HG02970 (cell line): ENCODE measurements around the gene HDAC4.
A peak's percentile ranks its signal among the peaks of the same experiment; 100 is the strongest.

Experiments used
- ATAC-seq: cut with Tn5 transposase; IDR thresholded peaks from one replicate; pipeline ENCODE4 v1.9.1; 2021; ENCODE audit warnings: mild to moderate bottlenecking, moderate library complexity, moderate number of reproducible peaks; ENCODE audit not compliant: unreplicated experiment, low FRiP score

The HDAC4 gene

GRCh38 chr2:239261796-239262483 is 138.9 kb downstream of the HDAC4 start:
- no peak for ATAC-seq

DNA sequence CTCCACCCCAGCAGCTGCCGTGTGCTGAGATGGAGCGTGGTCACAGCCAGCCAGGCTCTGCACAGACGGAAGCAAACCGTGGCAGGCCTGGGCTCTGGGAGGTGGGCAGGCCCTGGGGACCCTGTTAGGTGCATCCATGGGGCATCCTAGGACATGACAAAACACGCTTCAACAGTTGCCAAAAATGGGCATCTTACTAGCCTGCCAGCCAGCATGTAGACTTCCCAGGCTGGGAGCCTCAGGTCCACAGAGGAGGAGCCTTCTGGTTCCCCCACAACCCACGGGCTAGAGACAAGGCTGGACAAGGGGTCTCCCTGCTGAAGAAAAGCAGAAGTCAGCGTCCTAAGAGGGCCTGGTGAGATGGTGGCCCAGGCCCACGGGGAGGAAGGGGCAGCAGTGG is 139.5 kb downstream of the HDAC4 start:
- ATAC-seq, result no peak

DNA sequence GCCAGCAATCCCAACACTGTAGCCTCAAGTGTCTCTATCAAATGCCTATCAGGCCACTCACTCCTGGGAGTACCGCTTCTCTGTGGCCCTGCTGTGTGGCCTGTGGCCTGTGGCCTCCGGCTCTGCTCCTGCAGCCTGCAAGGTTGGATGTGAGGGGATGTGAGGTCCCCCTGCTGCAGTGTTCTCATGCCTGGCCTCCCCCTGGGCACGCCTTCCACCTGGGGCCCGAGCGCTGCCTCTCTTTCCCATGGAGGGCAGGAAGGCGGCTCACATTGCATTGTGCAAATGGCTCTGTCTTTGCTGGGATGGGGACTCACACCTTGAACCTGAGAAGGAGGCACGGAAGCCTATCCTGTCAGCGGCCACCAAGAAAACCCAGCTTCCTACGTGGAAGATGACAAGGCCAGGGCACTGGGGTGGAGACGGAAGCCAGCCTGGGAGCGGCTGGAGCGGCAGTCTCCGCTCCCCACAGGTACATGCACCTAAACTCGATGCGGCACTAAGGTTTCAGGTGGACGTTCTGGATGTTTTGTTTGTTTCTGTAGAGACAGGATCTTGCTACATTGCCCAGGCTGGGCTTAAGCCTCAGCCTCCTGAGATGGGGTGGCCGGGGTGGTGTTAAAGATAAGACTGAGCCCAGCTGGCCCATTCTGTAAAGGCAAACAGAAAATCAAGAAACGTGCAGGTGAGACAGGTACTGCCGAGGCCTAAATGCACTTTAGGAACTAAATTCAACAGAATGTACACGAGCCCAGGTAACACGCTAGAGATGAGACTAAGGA is 140.1 kb downstream of the HDAC4 start:
- ATAC-seq, result no peak

DNA sequence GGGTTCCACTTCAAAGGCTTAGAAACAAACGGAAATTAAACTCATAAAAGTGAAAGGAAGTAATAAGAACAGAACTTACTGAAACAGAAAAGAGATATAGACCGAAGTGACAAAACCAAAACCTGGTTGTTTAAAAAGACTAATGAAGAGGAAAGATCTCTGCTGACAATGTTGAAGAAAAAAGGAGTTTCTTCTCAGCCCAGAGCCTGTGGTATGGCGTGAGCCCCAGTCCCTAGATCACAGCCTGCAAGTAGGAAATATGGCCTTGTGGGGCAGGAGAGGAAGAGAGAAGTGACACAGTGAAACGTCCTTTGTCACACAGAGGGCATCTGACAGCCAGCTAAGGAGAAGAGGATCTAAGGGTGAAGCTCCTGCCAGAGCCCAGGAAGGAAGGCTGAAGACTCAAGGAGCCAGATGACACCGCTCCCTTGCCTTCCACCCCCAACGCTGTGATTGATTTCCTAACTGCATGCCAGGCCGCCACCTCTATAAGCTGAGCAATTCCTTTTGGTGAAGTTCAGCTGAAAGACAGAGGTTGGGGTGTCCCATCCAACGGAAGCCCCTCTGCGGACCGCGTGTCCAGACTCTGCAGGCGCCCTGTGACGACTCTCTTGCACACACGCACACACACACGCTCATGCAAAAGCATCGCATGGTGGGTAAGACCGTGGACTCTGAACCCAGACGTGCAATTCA is 141.1 kb downstream of the HDAC4 start:
- peak; percentile 40 for ATAC-seq

DNA sequence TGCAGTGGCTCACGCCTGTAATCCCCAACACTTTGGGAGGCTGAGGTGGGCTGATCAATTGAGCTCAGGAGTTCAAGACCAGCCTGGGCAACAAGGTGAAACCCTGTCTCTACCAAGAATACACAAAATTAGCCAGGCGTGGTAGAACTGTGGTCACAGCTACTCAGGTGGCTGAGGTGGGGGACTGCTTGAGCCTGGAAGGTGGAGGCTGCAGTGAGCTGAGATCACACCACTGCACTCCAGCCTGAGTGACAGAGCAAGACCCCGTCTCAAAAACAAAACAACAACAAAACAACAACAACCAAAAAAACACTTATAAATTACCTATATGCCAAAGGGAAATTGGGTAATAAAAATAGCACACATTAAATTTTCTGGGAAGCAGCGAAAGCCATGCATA is 141.6 kb downstream of the HDAC4 start:
- ATAC-seq, result peak; percentile 38

DNA sequence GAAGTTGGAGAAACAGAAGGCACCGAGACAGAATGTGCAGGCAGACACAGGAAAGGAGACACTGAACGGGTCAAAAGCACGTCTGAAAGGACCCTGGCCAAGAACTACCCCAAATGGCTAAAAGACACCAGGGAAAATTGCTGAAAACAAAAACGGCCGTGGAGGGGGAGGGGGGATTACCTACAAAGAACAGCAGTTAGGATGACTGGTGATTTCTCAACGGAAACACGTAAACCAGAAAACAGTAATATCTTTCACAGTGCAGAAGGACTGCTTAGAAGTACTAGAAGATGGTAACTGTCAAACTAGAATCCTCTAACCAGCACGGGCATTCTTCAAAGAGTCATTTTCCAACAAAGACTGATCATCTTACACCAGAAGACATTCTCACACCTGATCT is 142.6 kb downstream of the HDAC4 start:
- no peak for ATAC-seq

DNA sequence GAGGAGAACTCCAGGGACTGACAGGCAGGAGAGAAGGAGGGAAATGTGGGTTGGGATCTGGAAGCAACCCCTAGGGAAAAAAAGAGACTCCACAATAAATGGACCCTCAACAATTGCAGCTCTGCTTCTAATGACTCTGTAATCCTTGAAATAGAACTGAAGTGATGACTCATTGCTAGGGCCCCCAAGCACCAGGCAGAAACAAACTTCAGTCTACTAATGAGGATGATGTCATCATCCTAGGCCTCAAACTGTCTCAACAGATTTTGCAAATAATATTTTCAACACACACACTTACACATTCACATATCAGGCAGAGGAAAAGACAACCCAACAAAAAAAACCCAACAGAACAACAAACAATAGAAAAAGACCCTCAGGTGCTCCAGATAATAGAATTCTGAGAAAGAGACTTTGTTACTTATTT is 143.3 kb downstream of the HDAC4 start:
- ATAC-seq, result no peak

GRCh38 chr2:239256350-239256743 is 144.5 kb downstream of the HDAC4 start:
- ATAC-seq, result no peak

DNA sequence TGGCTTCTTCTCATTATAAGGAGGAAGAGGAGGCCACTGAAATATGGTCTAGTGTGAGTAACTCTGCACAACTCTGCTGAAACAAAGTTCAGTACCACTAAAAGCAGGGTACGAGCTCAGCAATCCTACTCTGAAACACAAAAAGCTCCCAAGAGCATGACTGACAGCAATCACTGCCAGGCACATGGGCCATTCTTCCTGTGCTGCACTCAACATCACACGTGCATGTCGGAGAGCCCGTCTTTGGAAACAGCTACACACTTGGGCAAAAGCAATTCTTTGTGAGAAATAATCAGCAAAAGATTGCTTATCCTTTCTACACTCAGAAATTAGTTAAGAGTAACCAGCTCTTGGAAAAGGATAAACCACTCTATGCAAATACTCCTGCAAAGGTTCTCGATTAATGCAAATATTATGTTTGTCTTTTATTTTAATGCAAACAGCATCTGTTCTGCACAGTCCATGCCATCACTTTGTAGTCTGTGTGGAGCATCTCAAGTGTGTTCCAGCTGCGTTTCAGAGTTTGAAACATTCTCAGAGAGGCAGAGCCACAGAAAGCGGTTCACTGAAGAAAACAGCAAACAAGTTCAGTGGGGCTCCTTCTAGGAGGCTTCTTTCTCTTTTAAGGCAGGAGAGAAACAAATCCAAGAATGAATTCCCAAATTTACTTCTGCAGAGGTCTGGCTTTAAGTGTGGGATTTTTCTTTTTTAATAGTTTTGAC is 145.0 kb downstream of the HDAC4 start:
- ATAC-seq, result no peak

- no peak for ATAC-seq
Observed at GRCh38 chr2:239255218-239255617, 145.6 kb downstream of the HDAC4 start.

DNA sequence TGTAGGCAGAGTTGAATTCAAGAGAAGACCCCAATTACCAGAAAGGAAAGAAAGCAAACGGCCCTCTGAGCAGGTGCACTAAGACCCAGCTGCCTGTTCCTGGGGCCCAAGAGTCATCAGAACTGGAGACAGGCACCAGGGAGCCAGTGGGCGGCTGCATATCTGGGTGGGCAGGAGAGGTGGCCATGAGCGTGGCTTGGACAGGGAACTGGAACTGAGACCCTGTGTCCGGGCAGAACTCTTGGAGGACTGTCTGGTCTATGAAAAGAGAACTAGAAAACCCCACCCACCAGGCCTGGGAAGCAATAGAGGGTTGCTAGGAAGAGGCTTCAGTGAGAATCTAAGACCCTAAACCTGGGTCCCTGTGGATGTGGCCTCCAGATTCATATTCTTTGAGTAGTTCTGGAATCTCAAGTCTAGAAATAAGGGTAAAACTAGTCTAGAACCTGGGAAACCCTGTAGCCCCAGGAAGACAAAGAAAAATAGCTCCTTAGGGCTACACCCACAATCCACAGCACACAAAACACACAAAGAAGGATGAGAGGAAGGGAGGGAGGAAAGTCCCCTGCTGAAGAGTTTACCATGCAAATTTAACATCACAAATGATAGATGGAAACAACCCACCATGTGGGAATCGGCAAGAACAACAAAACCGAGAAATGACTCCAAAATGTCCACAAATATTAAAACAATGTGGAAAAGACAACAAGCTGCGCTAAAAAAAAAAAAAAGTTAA is 147.0 kb downstream of the HDAC4 start:
- ATAC-seq, result no peak

DNA sequence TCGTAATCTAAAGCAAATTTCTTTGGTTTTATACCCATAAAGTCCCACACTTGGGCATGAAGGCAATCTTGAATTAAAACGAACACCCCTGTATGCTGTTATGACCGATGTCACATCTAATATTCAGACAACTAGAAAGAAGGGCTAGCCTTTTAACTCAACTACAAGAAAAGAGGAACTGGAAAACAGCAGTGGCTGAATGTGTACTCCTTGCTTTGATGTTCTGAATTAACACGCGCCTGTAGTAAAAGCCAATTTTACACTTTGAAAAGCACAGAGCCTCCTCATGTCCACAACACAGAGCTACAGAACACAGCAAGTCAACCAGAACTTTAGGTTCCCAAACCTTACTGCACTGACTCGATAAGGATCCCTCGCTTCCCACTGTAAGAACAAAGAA is 147.6 kb downstream of the HDAC4 start:
- no peak for ATAC-seq

DNA sequence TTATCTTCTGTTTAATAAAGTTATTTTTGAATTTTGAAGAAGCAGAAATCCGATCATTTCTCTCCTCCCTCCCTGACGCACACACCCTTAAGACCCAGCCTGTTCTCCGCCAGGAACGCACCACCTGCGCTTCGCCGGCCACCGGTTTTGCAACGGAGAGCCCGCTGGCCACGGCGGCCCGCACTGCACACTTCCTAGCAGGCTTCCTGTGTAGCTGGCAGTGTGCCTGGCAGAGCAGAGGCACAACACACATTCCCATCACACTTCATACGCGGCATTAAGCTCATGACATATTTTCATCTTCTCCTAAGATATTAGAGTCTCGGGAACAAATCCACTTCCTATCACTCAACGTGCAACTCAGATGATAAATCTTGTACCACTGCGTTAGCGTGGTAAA is 148.0 kb downstream of the HDAC4 start:
- ATAC-seq, result no peak

- no peak for ATAC-seq
Observed at GRCh38 chr2:239252393-239252792, 148.4 kb downstream of the HDAC4 start.

DNA sequence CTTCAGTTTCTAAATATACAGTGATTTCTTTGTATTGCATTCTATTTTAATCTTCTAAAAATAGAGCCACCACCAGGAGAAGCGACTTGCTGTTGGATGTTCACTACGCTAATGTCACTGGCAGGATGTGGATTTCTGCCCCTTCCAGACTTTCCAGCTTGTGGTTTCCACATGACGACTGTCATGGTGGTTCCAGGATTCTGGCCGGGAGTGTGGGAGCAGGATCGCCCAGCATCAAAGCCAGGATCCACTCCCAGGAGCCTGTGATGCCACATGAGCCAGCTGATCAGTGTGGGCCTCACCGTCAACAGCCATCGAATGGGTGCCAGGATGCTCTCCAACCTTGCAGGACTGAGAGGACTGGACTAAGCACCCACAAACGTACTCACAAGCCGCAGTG is 148.8 kb downstream of the HDAC4 start:
- no peak for ATAC-seq

- ATAC-seq, result no peak
Observed at GRCh38 chr2:239250216-239251081, 150.4 kb downstream of the HDAC4 start.

GRCh38 chr2:239249776-239250175 is 151.0 kb downstream of the HDAC4 start:
- no peak for ATAC-seq

GRCh38 chr2:239249048-239249447 is 151.8 kb downstream of the HDAC4 start:
- ATAC-seq, result no peak
